Cardiac fibroblast (primary cell): ENCODE measurements around the gene DOCK3.

Experiments
- DNase-seq, 2 donors: peaks; one replicate each; pipeline versions ENCODE4 v3.0.0 to v3.0.0-alpha.2; 2010; ENCODE audit warnings: low read depth in 2 of 2
- H3K4me3 ChIP-seq, 2 donors: replicated peaks in 1 of 2; 1 replicate in 1 of 2; 2 replicates in 1 of 2; pipeline ENCODE4 v1.5.1; 2011; ENCODE audit warnings: low read depth in 2 of 2, low read length in 2 of 2, mild to moderate bottlenecking in 2 of 2, moderate library complexity in 1 of 2
- CTCF ChIP-seq: IDR thresholded peaks from one replicate; pipeline ENCODE4 v1.5.1; 2011; ENCODE audit warnings: low read depth, mild to moderate bottlenecking, low read length, inconsistent platforms

Gene DOCK3

DNA sequence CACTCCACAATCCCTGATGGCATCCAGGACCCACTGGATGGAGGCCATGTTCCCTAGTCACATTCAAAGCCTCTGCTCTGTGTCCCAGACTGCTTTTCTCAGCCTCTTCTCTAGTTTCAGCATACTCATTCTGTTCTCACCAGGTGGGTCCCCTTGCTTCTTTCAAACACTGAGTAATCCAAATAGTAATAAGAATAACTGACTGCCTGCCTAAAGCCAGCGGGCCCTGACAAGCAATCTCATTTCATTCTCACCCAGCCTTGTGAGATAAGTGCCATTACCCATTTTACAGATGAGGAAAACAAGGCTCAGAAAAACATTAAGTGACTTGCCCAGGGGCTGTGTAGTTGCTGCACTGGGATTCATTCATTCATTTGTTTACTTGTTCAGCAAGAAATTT lies 32.3 kb upstream of the DOCK3 start:
- no peak for TF ChIP-seq CTCF
- DNase-seq, result no peak
- no peak overlapping the region for H3K4me3 ChIP-seq

DNA sequence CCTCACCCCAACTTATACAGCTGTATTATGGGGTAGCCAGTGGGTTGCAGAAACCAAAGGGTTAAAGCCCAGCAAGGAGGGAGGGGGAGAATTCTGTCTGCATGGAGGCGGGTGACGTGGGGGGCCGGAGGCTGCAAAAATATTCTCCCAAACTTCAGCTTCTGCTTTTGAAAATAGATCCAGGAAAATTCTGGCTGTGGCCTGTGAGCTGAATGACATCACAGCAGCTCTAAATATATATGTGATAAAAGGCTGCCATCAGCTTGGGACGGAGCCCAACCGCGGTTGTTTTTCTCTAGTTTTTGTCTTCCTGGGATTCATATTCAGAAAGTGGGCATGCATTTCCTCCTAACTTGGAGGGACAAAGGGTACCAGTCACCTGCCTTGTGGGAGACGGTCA lies 30.2 kb upstream of the DOCK3 start:
- TF ChIP-seq CTCF, result no peak
- no peak overlapping the region for H3K4me3 ChIP-seq
- DNase-seq, result peak in 1 of 2 donors; percentile 36

DNA sequence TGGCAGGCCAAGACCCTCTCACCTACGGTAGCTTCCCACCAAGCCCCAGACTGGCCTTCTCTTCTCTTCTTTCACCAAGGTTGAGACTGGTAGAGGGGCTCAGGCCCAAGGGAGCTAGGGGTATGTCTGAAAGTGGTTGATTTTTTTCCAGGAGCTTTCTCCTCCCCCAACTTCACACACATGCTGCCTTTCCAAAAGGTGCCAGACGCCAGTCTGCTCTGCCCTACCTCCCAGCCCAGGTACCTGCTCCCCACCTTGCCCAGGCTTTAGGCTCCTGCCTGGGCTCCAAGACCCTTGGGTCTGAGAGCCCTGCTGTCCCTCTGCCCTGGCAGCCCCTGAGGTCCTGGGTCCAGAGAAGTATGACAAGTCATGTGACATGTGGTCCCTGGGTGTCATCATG lies 29.3 kb upstream of the DOCK3 start:
- H3K4me3 ChIP-seq, result no peak overlapping the region
- no peak for DNase-seq
- TF ChIP-seq CTCF, result no peak

- TF ChIP-seq CTCF, result no peak
- DNase-seq, result no peak
- H3K4me3 ChIP-seq, result no peak overlapping the region
Observed at GRCh38 chr3:50648313-50648712, 26.4 kb upstream of the DOCK3 start.

DNA sequence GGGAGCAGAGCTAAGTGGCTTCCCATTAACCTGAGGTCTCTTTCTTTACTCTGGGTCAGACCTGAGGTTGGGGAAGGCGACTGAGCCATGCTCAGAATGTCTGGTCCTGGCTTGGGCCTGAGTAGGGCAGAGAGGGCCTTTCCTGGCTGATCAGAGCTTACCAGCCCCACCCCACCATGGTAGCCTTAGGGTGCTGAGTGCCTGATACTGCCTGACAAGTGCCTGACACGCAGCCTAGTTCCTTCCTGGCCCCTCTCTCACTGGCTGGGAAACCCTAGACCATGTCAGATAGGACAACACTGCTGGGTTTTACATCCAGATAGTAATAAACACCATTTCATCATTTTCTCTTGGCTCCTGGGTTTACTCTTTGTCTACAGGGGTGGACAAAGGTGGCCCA lies 25.8 kb upstream of the DOCK3 start:
- H3K4me3 ChIP-seq, result no peak overlapping the region
- no peak for DNase-seq
- TF ChIP-seq CTCF, result no peak

GRCh38 chr3:50649451-50649931 lies 25.2 kb upstream of the DOCK3 start:
- TF ChIP-seq CTCF, result no peak
- peak in 1 of 2 donors; percentile 22 for DNase-seq
- H3K4me3 ChIP-seq, result no peak overlapping the region

GRCh38 chr3:50650018-50650417 lies 24.7 kb upstream of the DOCK3 start:
- no peak overlapping the region for H3K4me3 ChIP-seq
- TF ChIP-seq CTCF, result no peak
- no peak for DNase-seq
